ENCODE results near the gene NPEPL1.

- no peak for TF ChIP-seq CTCF (IDR thresholded peaks at IDR 0.05)
- no peak for TF ChIP-seq POLR2A (IDR thresholded peaks at IDR 0.05)
These were observed 14.5 kb downstream of the NPEPL1 start for GRCh38 chr20:58706975-58707681.
